PFSK-1 (cell line): ENCODE results near the gene ACOX2.

Experiments
- FOXP2 ChIP-seq: optimal IDR thresholded peaks from 2 replicates; pipeline ENCODE3; 2011; ENCODE audit warnings: borderline replicate concordance, control low read depth, inconsistent platforms; ENCODE audit not compliant: insufficient read depth; ENCODE audit errors: extremely low read length, extremely low read depth
- POLR2AphosphoS5 ChIP-seq: IDR thresholded peaks from 2 replicates; pipeline ENCODE4 v1.6.1; 2012; ENCODE audit warnings: low read depth, mild to moderate bottlenecking, control low read depth, low read length, moderate library complexity
- REST ChIP-seq, 2 experiments: IDR thresholded peaks; 2 replicates each; pipeline versions ENCODE4 v1.6.1 to v1.8.0; 2011 to 2012; ENCODE audit warnings: low read depth in 2 of 2, low read length in 2 of 2, control low read depth in 1 of 2, inconsistent platforms in 1 of 2, mild to moderate bottlenecking in 1 of 2, moderate library complexity in 1 of 2; ENCODE audit not compliant: insufficient read depth in 1 of 2
- SIN3A ChIP-seq: IDR thresholded peaks from 2 replicates; pipeline ENCODE4 v1.6.1; 2012; ENCODE audit warnings: mild to moderate bottlenecking, low read length, moderate library complexity, borderline replicate concordance; ENCODE audit not compliant: insufficient read depth
- TAF1 ChIP-seq: IDR thresholded peaks from 2 replicates; pipeline ENCODE4 v1.6.1; 2012; ENCODE audit warnings: low read length, control low read depth, borderline replicate concordance; ENCODE audit not compliant: insufficient read depth

Gene ACOX2

GRCh38 chr3:58491506-58492402 lies 45.2 kb downstream of the ACOX2 start, which contains the start of gene KCTD6:
Gene KCTD6 (plus strand): TSS chr3:58492096. CDS start chr3:58498756, 6,660 bp downstream.
- TF ChIP-seq TAF1 (no peak), POLR2AphosphoS5 (no peak; the same call in 1 of the 2 replicates), FOXP2 (peak; percentile 84)

- TF ChIP-seq REST (IDR thresholded peaks at IDR 0.05; ENCODE audit: insufficient read depth in 1 of 2, low read depth in 2 of 2, low read length in 2 of 2) (no peak), FOXP2 (no peak), TAF1 (no peak)
These were observed 46.0 kb downstream of the ACOX2 start for GRCh38 chr3:58490860-58491501.

- TF ChIP-seq FOXP2 (no peak), POLR2AphosphoS5 (no peak), TAF1 (no peak), REST (IDR thresholded peaks at IDR 0.05; ENCODE audit: insufficient read depth in 1 of 2, low read depth in 2 of 2, low read length in 2 of 2) (no peak)
These were observed 48.0 kb downstream of the ACOX2 start for GRCh38 chr3:58488967-58489366.

- TF ChIP-seq TAF1 (no peak), FOXP2 (no peak), SIN3A (no peak), POLR2AphosphoS5 (no peak), REST (IDR thresholded peaks at IDR 0.05; ENCODE audit: insufficient read depth in 1 of 2, low read depth in 2 of 2, low read length in 2 of 2) (no peak)
These were observed 49.7 kb downstream of the ACOX2 start for GRCh38 chr3:58487140-58487886.

- TF ChIP-seq SIN3A, result no peak
- TF ChIP-seq POLR2AphosphoS5, result no peak
- TF ChIP-seq TAF1, result no peak
- TF ChIP-seq REST (IDR thresholded peaks at IDR 0.05; ENCODE audit: insufficient read depth in 1 of 2, low read depth in 2 of 2, low read length in 2 of 2), result no peak
- no peak for TF ChIP-seq FOXP2
These were observed 51.1 kb downstream of the ACOX2 start for GRCh38 chr3:58485801-58486435.
